ENCODE measurements around the gene GLP1R.

Gene GLP1R

GRCh38 chr6:39063526-39063925 lies 14.9 kb downstream of the GLP1R start:
- no peak for DNase-seq

DNA sequence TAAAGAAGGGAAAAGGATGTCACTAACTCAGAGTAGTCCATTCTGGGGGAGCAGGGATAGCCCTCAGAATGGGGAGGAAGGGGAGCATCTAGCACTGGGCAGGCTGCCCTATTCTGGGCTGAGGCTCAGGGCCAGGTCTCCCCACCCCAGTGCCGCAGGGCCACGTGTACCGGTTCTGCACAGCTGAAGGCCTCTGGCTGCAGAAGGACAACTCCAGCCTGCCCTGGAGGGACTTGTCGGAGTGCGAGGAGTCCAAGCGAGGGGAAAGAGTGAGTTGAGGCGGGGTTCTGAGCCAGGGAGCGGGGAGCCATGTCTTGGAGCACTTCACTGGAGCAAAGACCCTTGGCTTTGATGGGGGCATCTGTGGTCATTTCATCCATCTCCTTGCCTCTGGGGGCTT lies 17.0 kb downstream of the GLP1R start:
- no peak for DNase-seq

DNA sequence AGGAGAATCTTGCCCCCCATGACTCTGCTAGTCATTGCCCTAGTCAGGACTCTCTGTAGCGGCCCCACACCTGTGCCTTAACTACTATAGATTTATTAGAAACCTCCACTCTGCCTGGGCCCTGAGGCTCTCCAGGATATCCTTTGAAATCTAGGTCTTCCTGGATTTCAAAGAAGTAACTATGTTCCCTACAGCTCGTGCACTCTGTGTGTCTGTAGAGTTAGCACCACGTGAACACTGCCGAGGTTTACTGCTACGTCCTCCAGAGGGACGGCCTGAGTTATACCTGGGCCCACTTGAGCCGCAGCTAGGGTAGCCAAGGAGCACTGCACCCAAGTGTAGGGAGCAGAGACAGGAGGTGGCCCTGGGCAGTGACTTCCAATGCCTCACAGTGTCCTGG lies 19.8 kb downstream of the GLP1R start:
- no peak for DNase-seq

DNA sequence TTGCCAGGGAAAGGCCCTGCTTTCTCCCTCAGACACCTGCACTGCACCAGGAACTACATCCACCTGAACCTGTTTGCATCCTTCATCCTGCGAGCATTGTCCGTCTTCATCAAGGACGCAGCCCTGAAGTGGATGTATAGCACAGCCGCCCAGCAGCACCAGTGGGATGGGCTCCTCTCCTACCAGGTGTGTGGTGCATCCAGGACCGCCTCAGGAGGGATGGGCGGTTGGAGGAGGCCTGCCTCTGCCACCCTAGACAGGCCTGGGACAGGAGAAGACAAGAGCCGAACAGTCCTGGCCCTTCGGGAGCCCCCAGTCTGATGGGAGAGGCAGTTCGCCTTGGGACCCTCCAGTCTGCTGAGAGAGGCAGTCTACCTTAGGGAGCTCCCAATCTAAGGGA lies 24.2 kb downstream of the GLP1R start:
- DNase-seq = no peak

DNA sequence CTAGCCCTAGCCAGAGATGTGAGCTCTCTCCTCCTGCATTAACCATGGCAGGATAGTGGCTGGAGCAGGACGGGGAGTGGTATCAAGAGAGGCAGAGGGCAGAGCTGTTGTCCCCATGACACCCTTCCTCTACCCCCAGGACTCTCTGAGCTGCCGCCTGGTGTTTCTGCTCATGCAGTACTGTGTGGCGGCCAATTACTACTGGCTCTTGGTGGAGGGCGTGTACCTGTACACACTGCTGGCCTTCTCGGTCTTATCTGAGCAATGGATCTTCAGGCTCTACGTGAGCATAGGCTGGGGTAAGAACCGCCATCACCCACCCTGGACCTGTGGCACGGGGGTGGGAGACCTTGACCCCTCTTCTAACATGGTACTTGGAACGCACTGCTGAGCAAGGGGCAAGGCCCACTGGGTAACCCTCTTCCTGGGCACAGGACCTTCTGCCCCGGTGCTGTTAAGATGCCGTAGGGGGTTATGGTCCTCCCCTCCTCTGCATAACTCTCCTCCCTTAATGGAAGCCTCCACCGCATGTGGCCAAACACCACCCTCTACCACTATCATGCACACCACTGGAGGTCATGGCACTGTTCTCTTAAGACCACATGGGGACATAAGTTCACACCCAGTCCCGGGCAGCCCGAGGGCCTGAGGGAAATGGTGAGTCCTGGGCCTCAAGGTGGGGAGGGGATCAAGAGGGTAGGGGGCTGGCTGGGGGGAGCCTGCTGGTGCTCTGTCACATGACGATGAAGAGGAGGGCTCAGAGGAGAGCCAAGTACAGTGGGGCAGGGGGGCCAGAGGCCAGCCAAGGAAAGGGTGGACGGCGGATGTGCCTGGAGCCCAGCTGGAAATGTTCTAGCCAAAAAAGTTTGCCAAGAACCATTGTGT lies 25.1 kb downstream of the GLP1R start:
- no peak for DNase-seq

DNA sequence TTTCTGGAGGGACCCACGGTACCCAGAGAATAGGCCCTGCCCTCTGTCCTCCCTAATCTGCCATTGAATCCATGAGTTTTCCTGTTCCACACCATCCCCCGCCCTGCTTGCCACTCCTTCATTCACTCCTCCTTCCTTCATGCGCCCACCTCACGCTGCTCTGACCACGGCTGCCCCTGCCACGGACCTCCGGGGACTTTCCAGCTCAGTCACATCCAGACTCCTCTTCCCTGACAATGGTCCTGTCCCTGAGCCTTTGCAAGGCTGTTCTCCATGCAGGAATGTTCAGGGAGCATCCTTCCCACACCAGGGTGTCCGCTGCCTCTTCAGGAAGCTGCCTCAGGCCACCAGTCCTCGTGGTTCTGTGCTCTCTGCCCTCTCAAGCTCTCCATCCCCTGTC lies 25.9 kb downstream of the GLP1R start:
- no peak for DNase-seq

DNA sequence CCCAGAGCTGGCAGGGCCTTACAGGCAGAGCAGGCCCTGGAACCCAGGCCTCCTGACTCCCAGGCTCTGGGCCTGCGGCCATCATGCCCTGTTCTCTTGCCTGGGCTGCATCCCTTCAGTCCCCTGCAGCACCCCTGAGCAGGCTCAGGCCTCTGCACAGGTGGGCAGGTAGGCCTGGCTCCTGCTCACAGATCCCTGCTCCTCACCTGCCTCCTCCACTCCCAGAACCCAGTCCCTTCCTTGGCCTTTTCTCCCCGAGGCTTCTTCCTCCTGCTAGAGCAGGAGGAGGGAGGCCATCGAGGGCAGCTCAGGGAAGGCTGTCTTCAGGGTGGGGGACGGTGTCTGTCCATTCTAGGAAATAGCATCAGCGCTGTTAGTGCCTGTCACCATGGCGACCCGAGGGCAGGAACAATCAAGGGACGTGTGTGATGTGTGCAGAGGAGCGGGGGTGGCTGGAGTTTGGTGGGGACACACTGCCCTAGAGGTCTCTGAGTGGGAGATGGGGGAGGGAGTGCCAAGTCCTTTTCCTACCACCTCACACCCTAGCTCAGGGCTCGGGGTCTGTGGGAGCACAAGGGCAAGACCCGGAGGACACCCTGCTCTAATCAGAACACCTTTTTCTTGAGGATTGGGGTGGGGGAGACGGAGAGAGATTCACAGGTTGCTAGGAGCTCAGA lies 26.6 kb downstream of the GLP1R start:
- no peak for DNase-seq

- no peak for DNase-seq
These were observed 27.4 kb downstream of the GLP1R start for GRCh38 chr6:39075807-39076622.

DNA sequence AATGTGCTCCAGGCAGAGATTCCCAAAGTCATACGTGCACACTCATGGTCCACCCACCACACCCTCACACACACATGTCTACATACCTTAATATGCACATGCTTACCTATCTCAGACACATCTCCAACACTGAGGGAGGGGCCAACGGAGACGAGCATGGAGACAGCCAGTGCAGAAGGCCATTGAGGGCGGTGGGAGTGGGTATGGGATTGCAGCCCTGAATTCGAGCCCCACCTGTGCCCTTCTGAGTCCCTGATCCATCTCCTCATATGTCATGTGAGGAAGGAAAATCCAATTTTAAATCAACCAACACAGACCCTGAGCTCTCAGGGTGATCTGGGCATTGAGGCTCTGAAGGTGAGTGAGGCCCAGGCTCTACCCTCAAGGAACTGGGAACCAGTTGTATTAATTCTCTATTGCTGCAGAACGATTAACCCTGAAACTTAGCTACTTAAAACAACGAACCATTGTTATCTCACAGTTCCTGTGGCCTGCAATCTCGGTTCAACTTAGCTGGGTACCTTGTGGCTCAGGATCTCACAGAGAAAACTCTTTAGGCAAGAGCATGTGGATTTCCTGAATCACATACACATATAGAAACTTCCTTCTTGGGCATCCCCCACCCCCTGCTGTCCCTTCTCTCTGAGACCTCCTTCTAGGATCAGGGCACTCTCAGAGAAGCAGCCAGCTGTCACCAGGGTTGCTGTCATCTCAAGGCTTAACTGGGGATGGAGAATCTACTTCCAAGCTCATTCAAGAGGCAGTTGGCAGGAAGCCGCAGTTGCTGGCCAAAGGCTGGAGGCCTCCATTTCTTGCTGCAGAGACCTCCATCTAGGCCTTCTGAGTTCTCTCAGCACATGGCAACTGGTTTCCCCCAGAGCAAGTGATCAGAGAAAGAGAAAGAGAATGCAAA lies 28.3 kb downstream of the GLP1R start:
- no peak for DNase-seq

- no peak for DNase-seq
These were observed 29.5 kb downstream of the GLP1R start for GRCh38 chr6:39077882-39078594.

- DNase-seq = no peak
These were observed 30.1 kb downstream of the GLP1R start for GRCh38 chr6:39078695-39079094.

GRCh38 chr6:39079197-39080125 lies 30.9 kb downstream of the GLP1R start:
- DNase-seq = no peak

DNA sequence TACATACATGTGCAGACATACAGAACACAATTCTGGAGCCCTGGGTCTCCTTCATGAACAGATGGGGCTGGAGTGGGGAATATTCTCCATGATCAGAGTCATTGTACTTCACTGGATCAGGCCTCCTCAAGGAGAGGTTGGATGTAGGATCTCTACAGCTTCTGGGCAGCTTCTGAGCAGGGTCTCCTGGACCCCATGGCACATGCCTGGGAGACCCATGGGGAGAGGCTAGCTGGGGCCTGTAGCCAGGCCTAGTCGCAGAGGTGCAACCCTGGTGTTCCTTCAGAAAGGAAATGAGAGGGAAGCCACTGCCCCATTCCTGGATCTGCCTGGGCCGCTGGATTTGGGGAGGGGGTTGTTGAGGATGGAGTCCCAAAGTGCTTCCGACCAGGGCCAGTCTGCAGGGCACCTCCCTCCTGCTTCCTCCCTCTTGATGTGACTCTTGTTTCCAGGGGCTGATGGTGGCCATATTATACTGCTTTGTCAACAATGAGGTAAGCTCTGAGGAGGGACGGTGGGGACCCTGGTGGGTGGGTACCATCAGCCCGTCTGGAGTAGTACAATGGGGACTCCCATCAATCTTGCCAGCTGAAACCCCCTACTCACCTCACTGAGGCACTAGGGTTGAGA lies 31.8 kb downstream of the GLP1R start:
- no peak for DNase-seq

- DNase-seq = no peak
These were observed 33.7 kb downstream of the GLP1R start for GRCh38 chr6:39082310-39082709.

DNA sequence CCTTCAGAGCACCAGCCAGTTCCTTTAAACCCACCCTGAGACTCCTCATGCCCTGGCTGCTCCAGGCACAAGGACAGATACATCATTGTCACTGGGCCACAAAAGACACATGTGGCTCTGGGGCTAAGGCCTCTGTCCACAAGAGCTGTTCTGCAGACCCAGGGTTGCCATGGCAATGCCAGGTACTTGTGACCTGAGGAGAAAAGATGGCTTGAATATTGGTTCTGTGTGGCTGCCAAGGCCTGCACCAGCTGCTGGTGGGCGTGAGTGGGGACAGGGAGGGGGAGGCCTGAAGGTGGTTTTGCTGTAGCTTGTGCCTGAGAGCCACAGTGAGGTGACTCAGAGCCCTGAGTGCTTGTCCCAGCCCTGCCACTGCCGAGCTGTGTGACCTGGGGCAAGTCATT lies 34.7 kb downstream of the GLP1R start:
- no peak for DNase-seq

DNA sequence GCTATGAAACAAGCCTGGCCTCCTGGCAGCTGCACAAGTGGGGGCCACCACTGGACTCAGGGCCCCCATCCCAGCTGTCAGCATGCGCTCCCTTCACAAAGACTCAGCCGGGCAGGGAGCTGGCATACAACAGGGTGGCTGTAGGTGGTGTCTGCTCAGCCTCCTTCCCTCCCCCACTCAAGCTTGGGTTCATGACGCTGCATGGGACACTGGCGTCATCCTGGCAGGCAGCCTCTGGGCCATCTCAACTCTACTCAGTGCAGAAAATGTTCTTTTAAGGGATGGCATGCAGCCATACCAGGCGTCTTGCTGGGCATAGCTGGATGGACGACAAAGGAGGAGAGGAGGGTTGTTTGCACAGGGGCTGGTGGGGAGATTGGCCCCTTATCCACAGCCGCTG lies 35.9 kb downstream of the GLP1R start:
- DNase-seq = no peak

- DNase-seq = no peak
These were observed 36.7 kb downstream of the GLP1R start for GRCh38 chr6:39085129-39085797.

GRCh38 chr6:39086294-39086693 lies 37.7 kb downstream of the GLP1R start:
- no peak for DNase-seq

DNA sequence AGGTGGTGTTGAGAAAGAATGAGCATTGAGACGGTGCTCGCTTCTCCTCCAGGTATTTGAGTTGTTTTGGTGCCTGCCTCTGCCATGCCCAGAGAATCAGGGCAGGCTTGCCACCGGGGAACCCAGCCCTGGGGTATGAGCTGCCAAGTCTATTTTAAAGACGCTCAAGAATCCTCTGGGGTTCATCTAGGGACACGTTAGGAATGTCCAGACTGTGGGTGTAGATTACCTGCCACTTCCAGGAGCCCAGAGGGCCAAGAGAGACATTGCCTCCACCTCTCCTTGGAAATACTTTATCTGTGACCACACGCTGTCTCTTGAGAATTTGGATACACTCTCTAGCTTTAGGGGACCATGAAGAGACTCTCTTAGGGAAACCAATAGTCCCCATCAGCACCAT lies 38.1 kb downstream of the GLP1R start:
- DNase-seq = no peak

DNA sequence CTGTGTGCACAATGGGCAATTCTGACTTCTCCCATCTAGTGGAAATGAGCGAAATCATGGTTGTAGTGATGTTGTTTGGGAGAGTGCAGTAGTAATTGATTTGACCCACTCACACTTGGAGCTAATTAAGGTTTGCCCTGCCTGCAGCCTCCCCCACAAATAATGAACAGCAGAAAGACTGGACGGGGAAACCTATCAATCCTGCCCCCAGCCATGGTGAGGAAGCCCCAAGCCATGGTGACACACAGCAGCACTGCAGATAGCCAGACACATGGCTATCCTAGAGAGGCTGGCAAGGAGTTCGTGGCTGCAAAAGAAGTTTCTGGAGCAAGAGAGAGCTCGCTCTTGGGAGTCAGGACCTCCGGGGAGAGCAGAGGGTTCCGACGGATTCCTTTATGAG lies 38.6 kb downstream of the GLP1R start:
- no peak for DNase-seq
